Astrocyte of the spinal cord (primary cell): Measurements from ENCODE around the gene CCDC148.
A peak's percentile ranks its signal among the peaks of the same experiment; 100 is the strongest.

ENCODE experiments used
- DNase-seq: peaks from one replicate; pipeline ENCODE4 v3.0.0; 2011; ENCODE audit warnings: low read depth, low spot score
- H3K4me3 ChIP-seq: 2 replicates; pipeline ENCODE4 v1.5.1; 2011; ENCODE audit warnings: low read depth, mild to moderate bottlenecking, low read length, moderate library complexity
- in situ Hi-C: cut with HindIII; loops from 2 replicates; pipeline ENCODE4 v1.10.0; 2017; ENCODE audit warnings: low sequenced_read_pairs
- TF ChIP-seq, protein P1 (sequence below): IDR thresholded peaks from 2 replicates; pipeline ENCODE4 v1.5.1; 2012; ENCODE audit warnings: low read depth, mild to moderate bottlenecking, low read length, inconsistent platforms

Gene CCDC148

DNA sequence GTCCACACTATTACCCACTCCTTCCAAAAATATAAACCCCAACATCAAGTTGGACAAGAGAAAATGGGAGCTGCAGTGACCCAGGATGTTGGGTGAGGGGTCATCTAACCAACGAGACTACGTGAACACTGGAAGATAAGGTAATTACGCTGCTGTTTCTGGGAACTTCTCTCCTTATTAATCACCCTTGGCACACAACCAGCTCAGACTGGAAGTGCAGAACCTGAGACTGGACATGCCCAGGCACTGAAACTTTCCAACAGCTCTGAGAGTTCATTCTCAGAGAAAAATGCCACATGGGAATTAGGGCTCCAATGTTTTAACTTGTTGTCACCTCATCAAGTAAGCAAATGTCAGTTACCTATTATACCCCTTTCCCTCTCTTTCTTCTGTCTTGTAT is 135.3 kb downstream of the CCDC148 start:
- peak; percentile 54 for DNase-seq
- H3K4me3 ChIP-seq: no peak overlapping the region
- TF ChIP-seq, protein P1, sequence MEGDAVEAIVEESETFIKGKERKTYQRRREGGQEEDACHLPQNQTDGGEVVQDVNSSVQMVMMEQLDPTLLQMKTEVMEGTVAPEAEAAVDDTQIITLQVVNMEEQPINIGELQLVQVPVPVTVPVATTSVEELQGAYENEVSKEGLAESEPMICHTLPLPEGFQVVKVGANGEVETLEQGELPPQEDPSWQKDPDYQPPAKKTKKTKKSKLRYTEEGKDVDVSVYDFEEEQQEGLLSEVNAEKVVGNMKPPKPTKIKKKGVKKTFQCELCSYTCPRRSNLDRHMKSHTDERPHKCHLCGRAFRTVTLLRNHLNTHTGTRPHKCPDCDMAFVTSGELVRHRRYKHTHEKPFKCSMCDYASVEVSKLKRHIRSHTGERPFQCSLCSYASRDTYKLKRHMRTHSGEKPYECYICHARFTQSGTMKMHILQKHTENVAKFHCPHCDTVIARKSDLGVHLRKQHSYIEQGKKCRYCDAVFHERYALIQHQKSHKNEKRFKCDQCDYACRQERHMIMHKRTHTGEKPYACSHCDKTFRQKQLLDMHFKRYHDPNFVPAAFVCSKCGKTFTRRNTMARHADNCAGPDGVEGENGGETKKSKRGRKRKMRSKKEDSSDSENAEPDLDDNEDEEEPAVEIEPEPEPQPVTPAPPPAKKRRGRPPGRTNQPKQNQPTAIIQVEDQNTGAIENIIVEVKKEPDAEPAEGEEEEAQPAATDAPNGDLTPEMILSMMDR: no peak
- in situ Hi-C loops: no loop called here

DNA sequence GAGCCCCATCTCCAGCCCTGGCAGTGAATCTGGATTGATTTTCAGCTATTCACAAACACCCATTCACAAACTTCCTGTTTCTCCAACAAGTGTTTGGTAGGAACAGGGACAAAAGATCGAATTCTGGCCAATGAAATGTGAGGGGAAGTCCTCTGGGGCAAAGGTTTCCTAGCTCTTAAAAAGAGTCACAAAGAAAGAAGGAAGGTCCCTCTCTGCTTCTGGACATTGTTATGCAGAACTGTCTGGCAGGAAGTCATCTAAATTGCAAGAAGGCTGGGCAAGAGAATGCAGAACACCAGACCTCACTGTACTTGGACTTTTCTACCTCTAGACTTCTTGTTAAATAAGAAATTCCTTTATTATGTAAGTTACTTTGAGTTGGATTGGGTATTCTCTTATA is 137.3 kb downstream of the CCDC148 start:
- no peak overlapping the region for H3K4me3 ChIP-seq
- TF ChIP-seq, protein P1: no peak
- in situ Hi-C loops: no loop called here
- no peak for DNase-seq

GRCh38 chr2:158317642-158318041 is 138.9 kb downstream of the CCDC148 start:
- DNase-seq: no peak
- TF ChIP-seq, protein P1: no peak
- H3K4me3 ChIP-seq: no peak overlapping the region
- in situ Hi-C loops: no loop called here

DNA sequence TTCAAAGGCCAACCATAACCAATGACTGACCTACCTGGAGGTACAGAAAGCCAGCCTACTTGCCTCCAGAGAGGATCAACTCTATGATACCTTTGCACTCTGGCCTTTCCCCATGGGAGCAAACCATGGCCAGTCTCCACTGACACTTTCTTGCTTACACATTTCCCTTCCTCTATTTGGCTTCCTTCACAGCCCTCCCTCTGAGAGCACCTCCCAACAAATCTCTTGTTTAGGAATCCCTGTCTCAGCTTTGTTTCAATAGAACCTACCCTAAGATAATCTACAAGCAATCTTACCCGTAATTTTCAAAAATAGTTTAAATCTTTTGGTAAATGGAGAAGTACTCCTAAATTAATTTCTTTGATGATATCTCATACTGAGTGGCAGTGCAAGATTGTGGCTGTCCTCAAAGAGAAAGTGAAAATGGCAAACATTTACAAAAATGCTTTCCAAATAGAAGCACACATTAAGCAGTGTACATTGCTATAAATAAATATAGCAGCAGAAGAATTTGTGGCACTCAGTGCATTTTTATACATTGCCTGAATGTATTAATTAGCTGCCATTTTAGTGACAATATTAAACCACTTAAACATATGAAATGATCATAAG is 140.6 kb downstream of the CCDC148 start:
- no peak overlapping the region for H3K4me3 ChIP-seq
- in situ Hi-C loops: no loop called here
- TF ChIP-seq, protein P1: no peak
- no peak for DNase-seq

DNA sequence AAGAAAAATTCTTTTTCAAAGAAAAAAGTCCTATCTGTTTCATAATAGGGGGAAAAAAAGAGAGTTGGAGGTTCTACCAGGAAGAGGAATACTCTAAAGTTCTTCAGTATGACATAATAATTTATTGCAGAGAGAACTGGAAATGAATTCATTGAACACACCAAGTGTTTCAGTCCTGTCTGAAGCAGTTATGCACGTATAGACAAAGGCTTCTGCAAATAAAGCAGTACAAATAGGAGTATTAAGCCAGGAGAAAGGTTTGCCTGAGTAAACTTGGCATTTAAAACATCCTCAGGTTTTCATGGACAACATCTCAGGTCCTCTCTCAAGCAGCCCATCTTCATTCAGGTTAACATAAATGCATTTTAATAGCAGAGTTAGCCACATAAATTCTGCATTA is 141.6 kb downstream of the CCDC148 start:
- TF ChIP-seq, protein P1: no peak
- no peak overlapping the region for H3K4me3 ChIP-seq
- in situ Hi-C loops: no loop called here
- DNase-seq: no peak

DNA sequence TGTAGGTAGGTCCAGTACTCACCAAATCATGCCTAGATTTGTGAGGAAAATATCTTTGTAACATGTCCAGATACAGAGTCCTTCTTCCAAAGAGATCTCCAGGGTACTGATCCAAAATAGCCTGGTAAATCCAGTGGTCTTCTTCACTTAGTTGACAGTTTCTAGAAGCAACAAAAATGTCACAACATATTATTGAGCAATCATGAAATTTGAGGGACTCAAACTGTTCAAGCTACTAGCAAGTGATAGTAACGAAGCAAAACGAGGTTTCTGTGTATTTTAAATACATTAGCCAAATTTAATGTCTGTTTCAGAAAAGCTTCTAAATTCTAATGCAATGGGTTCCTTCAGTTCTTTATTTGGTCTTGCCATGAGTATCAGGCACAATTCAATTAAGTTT is 142.8 kb downstream of the CCDC148 start:
- in situ Hi-C loops: no loop called here
- DNase-seq: no peak
- no peak overlapping the region for H3K4me3 ChIP-seq
- TF ChIP-seq, protein P1: no peak
